ENCODE results near the gene CPSF4L.

- TF ChIP-seq POLR2A (IDR thresholded peaks at IDR 0.05) (no peak), CTCF (IDR thresholded peaks at IDR 0.05) (no peak)
Observed at GRCh38 chr17:73283250-73283649, 21.6 kb upstream of the CPSF4L start.

All from ovary (tissue), 3 donors.